Mesenteric fat pad (tissue), 1 donor: ENCODE data around the gene SRPK2. TPM values are rescaled to one million over a fixed set of nuclear protein-coding genes. Genes with fewer than 3 reads are reported as not detected.
"Not testable (repeated sequence)": the region's sequence is repeated elsewhere in the genome, so short reads cannot be mapped to it uniquely, and the experiment has no call there.

Source experiments
- DNase-seq: peaks from one replicate; pipeline ENCODE4 v3.0.0-alpha.2; 2020; ENCODE audit warnings: low spot score
- long read RNA-seq: library from polyadenylated mRNA; unstranded; transcript quantifications from one replicate; pipeline ENCODE4 v2.0.0, GENCODE V29; 2020
- total RNA-seq: library from RNA; stranded (reverse); fragmentation: NEBNext Ultra II Directional; extraction: Animal tissue kit (Norgen Biotek cat#: 25700); gene quantifications from one replicate; pipeline ENCODE4 v1.2.1, GENCODE V29; 2021
- donor health status: DM: yes; HTN: yes; CAD: no.

SRPK2 gene
- total RNA-seq: 42.5 TPM
- long read RNA-seq, partial matches to known transcripts: 23 of 43 reads
- long read RNA-seq, other reads (novel, unspliced or antisense): 19 of 43 reads

DNA sequence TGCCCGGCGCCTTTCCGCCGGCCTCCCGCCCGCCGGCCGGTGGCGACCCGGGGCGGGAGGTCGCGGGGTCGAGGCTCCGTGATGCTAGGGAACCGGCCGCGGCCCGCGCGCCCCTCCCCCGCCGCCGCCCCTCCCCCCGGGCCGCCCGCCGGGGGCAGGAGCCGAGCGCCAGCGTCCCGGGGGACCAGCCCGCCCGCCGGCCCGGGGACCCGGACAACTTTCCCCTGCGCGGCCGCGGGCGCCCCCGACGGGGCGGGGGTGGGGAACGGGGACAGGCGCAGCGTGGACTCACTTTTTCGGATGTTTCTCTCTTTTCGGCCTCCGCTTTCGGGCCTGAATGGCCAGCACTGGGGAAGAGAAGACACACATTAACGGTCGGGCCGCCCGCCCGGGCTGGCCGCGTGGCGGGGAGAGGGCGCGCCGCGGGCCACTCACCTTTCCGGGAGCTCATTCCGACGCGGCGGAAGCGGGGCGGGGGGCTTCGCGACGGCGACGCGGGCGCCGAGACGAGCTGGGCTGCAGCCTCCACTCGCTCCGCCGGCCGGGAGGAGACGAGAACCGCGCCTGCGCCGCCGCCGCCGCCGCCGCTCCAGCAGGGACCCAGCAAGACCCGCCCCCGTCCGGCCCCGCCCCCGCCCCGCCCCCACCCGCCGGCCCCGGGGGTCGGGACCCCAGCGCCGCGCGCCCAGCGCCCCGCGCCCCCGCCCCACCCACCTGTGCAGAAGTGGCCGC is at the start of gene SRPK2:
SRPK2 (minus strand) TSS at position 566 of the 732 bp plus-strand sequence.
- DNase-seq: peak; percentile 92

DNA sequence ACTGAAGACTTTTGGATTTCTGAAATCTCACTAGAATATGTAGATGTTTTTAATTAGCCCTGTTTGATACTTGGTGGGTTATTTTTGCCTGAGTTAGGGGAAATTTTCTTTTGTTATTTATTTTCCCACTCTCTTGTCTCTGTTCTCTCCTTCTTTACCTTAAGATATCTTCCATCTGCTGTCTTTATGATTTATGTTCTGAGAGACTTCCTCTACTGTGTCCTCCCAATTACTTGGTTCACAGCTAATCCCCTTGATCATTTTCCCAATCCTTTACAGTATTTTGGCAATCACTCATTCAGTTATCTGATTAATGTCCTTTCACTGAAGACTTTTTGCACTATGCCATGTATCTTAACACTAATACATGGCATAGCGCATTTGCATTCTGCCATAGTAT is 49.5 kb upstream of the SRPK2 start:
- no peak for DNase-seq

DNA sequence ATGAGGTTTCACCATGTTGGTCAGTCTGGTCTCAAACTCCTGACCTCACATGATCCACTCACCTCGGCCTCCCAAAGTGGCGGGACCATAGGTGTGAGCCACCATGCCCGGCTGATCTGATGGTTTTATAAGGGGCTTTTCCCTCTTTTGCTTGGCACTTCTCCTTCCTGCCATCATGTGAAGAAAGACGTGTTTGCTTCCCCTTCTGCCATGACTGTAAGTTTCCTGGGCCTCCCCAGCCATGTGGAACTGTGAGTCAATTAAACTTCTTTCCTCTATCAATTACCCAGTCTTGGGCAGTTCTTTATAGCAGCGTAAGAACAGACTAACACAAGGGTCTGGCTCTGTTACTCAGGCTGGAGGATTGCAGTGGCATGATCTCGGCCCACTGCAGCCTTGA is 48.6 kb upstream of the SRPK2 start:
- not testable (repeated sequence) for DNase-seq

DNA sequence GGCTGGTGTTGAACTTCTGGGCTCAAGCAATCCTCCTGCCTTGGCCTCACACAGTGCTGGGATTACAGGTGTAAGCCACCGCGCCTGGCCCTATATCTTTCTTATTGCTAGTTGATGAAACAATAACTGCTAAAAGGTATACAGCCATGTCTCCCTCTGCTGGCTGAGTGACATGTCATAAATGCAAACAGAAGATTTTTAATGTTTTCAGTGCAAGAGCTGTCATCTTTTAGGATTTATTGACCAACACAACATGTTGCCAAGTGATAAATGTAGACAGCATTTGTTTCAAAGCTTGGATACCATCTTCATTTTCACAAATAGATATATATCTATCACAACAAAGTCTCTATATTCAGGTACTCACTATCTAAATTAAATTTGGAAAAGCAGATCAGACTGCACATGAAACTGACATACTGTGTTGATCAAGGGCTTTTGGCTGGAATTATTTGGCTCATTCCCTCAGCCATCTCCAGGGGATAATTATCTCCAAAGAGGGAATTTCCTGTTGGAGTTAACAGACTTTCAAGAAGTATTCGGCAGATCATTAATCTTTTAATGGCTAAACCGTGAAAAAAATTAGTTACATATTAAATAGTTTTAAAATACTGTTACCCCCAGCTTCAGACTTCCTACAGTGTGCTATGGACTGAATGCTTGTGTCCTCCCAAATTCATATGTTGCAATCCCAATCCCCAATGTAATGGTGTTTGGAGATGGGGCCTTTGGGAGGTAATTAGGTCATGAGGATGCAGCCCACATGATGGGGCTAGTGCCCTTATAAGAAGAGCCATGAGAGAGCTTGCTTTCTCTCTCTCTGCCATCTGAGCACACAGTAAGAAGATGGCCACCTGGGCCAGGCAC is 41.3 kb upstream of the SRPK2 start:
- no peak for DNase-seq

DNA sequence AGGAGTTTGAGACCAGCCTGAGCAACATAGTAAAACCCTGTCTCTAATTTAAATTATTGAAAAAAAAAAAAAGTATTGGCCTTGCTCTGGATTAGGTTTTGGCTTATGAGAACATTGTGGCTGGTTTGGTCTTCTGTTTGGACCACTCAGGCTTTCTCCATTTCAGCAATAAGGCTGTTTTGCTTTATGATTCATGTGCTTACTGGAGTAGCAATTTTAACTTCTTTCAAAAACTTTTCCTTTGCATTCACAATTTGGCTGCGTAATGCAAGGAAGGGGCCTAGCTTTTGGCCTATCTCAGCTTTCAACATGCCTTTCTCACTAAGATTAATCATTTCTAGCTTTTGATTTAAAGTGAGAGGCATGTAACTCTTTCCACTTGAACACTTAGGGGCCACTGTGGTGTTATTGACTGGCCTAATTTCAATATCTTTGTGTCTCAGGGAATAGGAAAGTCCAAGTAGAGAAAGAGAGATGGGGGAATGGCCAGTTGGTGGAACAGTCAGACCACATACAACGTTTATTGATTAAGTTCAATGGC is 38.0 kb upstream of the SRPK2 start:
- DNase-seq: no peak

DNA sequence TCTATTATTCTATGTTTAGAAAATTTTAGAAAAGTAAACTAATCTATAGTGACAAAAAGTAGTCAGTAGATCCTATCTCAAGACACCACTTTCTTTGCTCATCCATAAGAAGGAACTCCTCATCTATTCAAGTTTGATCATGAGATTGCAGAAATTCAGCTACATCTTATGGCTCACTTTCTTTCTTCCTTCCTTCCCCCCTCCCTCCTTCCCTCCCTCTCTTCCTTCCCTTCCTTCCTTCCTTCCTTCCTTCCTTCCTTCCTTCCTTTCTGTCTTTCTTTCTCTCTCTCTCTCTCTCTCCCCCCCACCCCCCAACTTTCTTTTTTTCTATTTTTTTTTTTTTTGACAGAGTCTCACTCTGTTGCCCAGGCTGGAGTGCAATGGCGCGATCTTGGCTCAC is 35.3 kb upstream of the SRPK2 start:
- DNase-seq: no peak

DNA sequence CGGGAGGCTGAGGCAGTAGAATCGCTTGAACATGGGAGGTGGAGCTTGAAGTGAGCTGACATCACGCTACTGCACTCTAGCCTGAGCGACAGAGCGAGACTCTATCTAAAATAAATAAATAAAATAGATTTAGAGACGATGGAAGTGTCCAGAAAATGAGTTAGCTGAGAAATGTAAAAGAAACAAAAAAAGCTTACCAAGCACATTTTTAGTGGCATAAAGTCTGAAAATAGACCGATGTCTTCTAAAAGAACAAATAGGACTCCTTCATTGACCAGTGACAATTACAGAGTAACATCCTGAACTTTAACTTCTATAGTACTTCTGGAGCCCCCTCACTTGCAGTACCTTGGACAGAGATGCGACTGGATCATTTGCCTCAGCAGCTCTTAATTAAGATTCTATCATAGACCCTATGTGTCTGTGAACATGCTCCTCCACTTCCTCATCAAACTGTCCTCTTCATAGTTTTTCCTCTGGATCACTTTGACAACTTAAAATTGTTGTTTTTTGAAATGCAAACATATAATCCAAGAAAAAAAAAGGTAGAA is 25.2 kb upstream of the SRPK2 start:
- no peak for DNase-seq

DNA sequence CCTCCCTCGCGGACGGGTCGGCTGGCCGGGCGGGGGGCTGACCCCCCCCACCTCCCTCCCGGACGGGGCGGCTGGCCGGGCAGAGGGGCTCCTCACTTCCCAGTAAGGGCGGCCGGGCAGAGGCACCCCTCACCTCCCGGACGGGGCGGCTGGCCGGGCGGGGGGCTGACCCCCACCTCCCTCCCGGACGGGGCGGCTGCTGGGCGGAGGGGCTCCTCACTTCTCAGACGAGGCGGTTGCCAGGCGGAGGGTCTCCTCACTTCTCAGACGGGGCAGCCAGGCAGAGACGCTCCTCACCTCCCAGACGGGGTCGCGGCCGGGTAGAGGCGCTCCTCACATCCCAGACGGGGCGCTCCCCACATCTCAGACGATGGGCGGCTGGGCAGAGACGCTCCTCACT is 22.1 kb upstream of the SRPK2 start:
- not testable (repeated sequence) for DNase-seq

DNA sequence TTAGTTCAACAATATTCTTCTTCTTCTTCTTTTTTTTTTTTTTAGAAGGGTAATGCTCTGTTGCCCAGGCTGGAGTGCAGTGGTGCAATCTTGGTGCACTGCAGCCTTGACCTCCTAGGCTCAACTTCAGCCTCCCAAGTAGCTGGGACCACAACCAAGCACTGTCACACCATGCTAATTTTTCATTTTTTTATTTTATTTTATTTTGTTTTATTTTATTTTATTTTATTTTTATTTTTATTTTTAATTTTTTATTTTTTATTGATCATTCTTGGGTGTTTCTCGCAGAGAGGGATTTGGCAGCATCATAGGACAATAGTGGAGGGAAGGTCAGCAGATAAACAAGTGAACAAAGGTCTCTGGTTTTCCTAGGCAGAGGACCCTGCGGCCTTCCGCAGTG is 21.1 kb upstream of the SRPK2 start:
- not testable (repeated sequence) for DNase-seq

DNA sequence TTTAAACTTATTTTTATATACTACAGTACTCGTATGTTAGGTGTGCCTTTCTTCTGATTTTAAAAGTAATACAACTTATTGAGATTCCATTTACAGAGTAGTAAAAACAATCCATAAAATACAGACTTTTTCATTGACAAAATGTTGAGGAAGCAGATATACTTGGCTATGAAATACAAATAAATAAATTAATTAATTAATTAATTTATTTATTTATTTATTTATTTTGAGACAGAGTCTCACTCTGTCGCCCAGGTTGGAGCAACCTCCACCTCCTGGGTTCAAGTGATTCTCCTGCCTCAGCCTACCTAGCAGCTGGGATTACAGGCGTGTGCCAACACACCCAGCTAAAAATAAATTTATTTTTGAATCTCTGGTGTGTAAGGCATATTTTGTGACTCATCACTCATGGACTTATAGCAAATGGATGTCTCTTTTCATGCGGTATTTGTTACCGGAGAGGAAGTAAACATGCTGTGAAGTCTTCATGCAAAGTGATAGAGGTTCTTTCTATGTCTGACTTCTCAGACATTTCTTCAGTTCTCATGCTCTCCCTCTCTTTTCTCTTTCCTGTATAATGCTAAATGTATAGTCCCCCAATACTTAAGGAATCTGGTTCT is 20.2 kb upstream of the SRPK2 start:
- DNase-seq: no peak

DNA sequence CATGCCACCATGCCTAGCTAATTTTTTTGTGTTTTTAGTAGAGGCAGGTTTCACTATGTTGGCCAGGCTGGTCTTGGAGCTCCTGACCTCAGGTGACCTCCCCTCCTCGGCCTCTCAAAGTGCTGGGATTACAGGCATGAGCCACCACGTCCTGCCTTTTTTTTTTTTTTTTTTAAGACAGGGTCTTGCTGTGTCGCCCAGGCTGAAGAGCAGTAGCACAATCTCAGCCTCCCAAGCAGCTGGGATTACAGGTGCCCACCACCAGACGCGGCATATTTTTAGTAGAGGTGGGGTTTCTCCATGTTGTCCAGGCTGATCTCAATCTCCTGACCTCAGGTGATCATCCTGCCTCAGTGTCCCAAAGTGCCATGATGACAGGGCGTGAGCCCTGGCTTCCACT is 14.4 kb upstream of the SRPK2 start:
- peak; percentile 30 for DNase-seq

DNA sequence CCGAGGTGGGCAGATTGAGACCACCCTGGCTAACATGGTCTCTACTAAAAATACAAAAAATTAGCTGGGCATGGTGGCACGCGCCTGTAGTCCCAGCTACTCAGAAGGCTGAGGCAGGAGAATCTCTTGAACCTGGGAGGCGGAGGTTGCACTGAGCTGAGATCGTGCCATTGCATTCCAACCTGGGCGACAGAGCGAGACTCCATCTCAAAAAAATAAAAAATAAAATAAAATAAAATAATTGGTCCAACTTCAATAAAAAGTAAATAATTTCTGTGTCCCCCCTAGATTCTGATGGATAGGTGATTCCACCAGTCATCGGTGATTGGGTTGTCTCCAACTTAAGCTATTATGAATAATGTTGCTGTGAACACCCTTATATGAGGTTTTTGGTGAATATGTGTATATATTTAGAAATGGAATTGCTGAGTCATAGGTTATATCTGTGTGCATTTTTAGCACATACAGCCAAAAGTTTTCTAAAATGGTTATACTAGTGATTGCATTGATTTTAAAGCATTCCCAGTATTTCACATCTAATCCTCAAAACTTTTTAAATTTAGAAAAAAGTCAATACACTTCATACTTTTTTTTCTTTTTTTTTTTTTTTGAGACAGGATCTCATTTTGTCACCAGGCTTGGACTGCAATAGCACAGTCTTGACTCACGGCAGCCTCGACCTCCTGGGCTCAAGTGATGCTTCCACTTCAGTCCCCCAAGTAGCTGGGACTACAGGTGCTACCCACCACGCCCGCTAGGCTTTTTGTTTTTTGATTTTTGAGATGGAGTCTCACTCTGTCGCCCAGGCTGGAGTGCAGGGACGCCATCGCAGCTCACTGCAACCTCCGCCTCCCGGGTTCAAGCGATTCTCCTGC is 13.7 kb upstream of the SRPK2 start:
- DNase-seq: peak; percentile 20

DNA sequence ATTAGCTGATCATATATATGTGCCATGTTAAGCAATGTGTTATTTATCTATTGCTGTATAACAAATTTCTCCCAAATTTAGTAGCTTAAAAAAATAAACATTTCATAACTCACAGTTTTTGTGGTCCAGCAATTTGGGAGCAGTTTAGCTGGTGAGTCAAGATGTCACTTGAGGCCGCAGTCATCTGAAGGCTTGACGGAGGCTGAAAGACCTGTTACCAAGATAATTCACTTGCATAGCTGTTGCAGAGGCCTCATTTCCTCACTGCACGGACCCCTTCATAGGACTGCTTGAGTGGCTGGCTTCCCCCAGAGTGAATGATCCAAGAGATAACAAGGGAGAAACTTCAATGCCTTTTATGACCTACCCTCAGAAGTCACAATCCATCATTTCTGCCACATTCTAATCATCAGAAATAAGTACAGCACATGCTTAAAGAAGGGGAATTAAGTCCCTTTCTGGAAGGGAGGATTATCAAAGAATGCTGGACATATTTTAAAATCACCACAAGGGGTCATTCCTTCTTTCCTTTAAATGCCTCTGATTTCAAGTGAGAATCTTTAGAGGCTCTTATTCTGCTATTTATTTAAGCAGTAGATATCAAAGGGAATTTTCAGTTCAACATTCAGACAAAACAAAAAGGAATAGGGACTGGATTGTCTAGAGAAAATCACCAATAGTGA is 10.5 kb upstream of the SRPK2 start:
- DNase-seq: peak; percentile 39

DNA sequence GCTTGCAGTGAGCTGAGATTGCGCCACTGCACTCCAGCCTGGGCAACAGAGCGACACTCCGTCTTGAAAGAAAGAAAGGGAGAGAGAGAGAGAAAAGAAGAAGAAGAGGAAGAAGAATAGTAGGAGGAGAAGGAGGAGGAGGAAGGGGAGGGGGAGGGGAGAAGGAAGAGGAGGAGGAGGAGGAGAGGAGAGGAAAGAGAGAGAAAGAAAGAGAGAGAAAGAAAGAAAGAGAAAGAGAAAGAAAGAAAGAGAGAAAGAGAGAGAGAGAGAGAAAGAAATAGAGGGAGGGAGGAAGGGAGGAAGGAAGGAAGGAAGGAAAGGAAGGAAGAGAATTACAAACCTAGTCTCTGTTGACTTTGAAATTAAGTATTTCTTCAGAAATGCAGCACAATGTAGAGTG is 7.8 kb upstream of the SRPK2 start:
- no peak for DNase-seq

DNA sequence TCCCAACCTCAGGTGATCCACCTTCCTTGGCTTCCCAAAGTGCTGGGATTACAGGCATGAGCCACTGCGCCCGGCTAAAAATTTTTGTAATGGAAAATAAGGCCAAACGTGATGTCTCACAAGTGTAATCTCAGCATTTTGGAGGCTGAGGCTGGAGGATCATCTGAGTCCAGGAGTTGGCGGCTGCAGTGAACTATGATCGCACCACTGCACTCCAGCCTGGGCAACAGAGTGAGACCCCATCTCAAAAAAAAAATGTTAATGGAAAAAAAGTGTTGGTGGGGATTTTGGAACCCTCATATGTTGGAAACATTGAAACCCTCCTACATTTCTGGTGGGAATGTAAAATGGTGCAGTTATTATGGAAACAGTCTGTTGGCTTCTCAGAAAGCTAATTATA is 2.7 kb upstream of the SRPK2 start:
- DNase-seq: no peak

DNA sequence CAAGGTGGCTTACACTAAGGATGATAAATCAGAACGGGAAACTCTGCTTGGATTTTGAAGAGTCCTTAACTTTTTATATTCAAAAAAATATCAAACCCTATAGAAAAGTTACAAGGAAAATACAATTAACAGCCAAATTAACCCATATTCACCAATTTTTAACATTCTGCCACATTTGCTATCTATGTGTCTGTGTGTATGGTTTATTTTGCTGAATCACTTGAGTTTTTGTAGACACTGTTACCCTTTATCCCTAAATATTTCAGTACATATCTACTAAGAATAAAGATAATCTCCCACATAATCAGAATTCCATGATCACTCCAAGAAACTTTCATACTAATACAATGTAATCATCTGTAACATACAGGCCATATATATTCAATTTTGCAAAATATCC is 1.2 kb upstream of the SRPK2 start:
- DNase-seq: no peak

DNA sequence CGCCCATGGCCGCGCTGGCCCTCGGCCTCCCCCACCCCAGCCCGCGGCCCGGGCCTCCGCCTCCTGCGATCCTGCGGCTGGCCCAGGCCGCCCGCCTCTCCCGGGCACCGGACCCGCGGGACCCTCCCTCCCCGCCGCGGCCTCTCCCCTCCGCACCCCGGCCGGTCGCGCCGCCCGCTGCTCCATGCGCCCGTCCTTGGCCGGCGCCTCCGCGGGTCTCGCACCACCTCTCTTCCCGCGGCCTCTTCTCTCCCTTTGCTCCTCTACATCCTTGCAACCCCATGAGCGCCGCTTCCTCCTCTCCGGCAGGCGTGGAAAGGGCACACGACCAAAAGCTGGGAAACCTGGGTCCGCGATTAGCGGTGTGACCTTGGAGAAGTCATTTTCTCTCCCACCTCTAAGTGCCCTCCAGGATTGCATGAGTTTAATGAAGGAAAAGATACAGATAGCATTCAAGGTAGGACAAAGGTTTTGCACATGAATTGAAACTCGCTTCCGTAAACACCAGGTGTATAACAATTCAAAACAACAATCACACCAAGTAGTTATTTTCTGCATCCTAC is 448 bp upstream of the SRPK2 start:
- no peak for DNase-seq

DNA sequence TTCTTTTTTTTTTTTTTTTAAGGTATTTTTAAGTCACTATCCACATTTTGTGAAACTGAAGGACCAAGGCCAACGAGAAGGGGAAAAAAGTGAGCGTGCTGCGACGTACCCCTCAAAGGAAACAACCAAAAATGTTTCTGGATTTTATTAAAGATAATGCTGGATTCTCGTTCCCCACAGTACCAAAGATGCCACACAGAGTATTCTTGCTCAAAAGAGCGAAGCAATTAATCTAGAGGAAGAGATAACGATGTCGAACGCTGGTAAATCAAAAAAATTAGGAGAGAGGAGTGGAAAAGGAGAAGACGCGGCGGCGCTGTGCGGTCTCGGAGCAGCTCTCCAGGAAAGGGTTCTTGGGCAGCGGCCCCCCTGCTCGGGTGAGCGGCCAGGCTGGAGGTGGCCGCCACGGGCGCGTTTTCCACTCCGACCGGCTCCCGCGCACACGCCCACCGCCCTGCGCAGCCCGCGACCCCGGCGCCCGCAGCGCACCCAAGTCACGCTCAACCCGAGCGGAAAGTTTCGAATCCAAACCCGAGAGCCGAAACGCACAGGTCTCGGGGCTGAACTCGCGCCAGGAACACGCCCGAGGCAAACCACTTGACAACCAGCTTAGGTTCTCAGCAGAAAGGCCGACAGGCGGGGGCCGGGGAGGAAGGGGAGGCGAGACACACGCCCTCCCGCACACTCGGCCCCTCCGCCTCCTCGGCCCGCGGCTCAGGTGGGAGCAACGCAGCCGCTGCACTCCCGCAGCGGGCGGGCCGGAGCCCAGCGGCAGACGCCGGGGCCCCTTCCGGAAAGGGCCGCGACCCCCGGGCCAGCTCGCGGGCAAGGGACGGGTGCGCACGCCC is 989 bp downstream of the SRPK2 start:
- no peak for DNase-seq

DNA sequence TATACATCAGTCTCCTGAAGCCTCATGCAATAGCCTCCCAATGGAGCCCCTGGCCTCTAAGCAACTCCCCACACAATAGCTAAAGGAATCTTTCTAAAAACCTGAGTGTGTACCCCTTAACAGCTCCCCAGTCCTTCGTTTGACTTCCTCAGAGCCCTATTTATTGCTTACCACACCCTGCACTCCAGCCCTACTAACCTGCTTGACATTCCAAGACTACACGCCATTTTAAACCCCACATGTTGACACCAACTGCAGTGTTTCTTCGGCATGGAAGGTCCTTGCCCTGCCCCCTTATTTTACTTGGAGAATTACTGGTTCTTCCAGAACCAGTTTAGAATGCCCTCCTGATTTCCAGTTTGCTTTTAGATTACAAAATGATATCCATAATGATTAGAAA is 10.8 kb downstream of the SRPK2 start:
- DNase-seq: no peak
